GM18951 (cell line): ENCODE data around the gene KHDRBS2.

Experiments used
- POLR2A ChIP-seq: IDR thresholded peaks from 4 replicates; pipeline ENCODE4 v1.6.1; 2011; ENCODE audit warnings: mild to moderate bottlenecking; ENCODE audit not compliant: insufficient read length, insufficient read depth; ENCODE audit errors: extremely low read depth
- in situ Hi-C: fragments of 300-500 bp; cut with MboI; formaldehyde crosslinking; loops from one replicate; pipeline ENCODE4 v1.12.0; 2022; ENCODE audit warnings: low sequenced_read_pairs, mixed read lengths, inconsistent platforms; ENCODE audit not compliant: unreplicated experiment

The KHDRBS2 gene

DNA sequence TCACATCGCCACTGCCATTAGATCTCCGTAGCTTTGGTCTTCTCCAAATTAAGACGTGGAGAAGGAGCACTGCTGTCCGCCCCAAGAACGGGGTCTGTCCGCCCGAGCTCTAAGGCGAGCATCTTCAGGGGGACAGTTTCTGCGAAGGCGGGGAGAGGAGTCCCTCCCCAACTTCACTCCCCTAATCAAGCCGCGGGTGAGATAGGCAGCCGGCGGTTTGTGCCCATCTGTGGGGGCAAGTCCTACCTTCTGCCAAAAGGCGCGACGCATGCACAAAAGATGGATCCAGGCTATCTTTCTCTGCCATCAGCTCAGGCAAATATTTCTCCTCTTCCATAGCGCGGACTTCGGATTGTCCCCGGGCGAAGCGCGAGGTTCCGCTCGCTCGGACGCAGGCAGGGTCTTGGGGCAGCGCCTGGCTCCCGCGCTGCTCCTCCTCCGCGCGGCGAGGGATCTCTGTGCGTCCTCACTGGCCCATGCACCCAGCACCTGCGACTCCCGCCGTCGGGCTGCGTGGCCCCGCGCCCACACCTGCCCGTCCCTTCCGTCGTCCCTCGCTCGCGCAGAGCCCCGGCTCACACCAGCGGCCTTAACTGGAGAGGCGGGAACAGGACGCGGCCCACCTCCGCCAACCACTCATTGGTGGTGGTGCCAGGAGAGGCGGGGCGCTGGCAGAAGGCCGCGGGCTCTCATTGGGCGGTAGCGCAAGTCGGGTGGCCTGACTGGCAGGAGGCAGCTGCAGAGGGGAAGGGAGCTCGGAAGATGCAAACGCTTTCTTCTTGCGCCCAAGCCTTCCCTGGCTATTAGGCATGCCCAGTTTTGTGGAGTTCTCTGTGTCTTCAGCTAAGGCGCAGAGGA lies at the start of gene KHDRBS2:
KHDRBS2 (minus strand) TSS at position 614 of the 858 bp plus-strand sequence.
- no peak for TF ChIP-seq POLR2A
- in situ Hi-C loops, result no loop called here

- TF ChIP-seq POLR2A, result no peak
- in situ Hi-C loops, result no loop called here
Observed at GRCh38 chr6:62328607-62329006, 42.6 kb upstream of the KHDRBS2 start.

DNA sequence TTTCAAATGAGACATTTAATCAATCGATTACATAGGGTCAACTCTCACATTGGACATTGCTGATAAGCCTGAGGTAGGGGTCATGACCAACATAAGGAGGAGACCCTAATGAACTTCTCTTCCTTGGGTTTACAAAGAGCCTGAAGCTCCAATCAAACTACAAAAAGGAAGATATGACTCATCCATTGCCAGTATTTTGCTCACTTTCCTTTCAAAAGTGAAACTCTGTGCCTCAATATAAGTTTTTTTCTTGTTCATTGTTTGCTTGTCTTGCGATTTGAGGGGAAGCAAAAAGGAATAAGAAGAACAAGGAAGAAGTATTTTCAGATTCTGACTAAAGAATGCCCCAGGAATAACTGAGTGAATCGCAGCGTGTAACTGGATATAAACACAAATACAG lies 38.8 kb upstream of the KHDRBS2 start:
- in situ Hi-C loops, result no loop called here
- TF ChIP-seq POLR2A, result no peak

DNA sequence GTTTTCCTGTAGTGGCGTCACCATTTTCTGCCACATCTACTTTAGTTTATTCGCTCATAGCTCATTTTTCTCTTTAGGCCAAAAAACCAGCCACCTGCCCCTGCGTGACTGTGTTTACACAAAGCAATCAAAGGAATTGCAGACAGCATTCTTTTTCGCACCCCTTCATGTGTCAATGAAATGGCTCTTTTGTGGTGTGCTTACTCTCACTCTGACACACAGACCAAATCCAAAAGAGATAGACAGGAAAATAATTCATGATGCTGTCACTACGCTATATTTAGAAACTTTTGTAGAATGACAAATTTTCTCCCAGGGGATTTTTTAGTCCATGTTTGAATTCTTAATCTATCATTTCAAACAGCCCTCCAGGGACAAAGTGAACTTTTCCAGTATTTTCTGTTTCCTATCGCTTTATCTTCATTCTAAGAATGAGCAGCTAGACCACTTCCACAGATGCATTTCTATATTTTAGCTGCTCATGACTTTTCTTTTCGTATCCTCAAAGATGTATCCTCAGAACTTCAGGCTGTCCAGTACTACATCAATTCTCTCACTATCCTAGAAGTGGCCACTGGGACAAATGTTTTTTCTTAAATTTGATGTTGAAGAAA lies 37.9 kb upstream of the KHDRBS2 start:
- in situ Hi-C loops, result no loop called here
- no peak for TF ChIP-seq POLR2A

- in situ Hi-C loops, result no loop called here
- TF ChIP-seq POLR2A, result no peak
Observed at GRCh38 chr6:62298745-62299392, 12.8 kb upstream of the KHDRBS2 start.

GRCh38 chr6:62296541-62296940 lies 10.5 kb upstream of the KHDRBS2 start:
- TF ChIP-seq POLR2A, result no peak
- in situ Hi-C loops, result no loop called here

GRCh38 chr6:62288974-62289373 lies 2.9 kb upstream of the KHDRBS2 start:
- in situ Hi-C loops, result no loop called here
- TF ChIP-seq POLR2A, result no peak

DNA sequence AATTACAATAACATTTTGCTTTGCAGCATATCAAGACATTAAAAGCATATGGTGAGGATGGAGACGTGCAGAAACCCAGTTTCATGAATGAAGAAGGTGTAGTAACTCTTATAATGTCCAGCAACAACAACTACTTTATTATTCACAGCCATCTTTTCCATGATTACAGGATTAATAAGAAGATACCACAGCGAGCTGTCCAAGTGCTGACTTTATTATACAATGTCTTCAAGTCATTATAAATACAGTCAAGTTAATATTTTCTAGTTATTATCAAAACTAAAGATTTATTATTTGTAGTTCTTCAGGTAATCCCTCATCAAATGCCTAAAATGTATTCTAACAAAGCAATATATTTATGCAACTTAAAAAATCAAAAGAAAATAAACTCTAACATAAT lies 2.5 kb upstream of the KHDRBS2 start:
- in situ Hi-C loops, result no loop called here
- no peak for TF ChIP-seq POLR2A

DNA sequence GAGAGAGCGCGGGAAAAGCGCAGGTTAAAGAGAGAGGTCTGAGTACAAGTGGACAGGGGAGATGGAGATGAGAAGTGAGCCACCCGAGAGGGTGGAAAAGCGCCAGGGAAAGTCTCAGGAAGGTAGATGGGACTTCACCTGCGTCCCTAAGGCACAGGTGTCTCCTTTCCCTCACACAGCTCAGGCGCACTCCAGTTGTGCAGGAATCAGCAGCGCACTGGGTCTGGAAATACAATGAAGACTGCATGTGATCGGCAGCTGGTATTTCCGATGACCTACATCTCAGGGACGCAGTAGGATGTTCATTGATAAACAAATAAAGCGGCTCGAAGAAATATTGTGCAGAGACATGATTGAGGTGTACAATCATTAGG lies 432 bp upstream of the KHDRBS2 start:
- no peak for TF ChIP-seq POLR2A
- in situ Hi-C loops, result no loop called here

DNA sequence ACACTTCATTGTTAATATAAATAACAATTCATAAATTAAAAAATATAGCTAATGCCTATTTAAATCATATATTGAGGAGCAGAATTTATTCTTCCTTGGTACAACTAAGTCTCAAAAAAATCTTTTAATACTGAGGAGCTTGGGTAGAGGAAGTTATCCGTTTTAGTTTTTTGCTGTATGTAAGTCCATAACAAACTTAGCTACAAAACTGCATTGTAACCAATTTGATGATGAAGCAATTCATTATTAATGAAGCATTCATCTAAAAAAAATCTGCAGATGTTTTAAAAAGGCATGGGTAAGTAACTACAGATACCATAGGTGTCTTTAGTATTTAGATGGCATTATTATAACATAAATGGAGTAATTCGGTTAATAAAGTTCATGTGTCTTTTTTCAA lies 1.3 kb downstream of the KHDRBS2 start:
- in situ Hi-C loops, result no loop called here
- no peak for TF ChIP-seq POLR2A

- in situ Hi-C loops, result no loop called here
- TF ChIP-seq POLR2A, result no peak
Observed at GRCh38 chr6:62283796-62284411, 2.1 kb downstream of the KHDRBS2 start.

DNA sequence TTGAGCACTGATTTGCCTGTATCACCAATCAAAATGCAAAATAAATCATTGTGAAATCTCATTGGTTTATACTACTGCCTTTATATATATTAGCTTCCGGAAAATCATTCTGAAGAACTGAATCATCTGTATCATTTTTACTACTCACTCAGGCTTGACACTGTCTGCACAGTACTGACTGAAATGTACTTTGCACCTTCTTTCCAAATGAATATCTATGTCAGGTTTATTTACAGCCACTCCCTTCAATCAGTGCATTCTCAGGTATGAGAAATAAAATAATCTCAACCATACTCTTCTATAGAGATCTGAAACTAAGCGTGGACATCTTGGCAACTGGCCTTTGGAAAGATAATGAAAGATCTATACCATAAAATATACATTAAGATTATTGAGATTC lies 2.7 kb downstream of the KHDRBS2 start:
- no peak for TF ChIP-seq POLR2A
- in situ Hi-C loops, result no loop called here

GRCh38 chr6:62280099-62280498 lies 5.9 kb downstream of the KHDRBS2 start:
- in situ Hi-C loops, result no loop called here
- TF ChIP-seq POLR2A, result no peak
